B cell (primary cell): Measurements from ENCODE around the gene CHIT1. TPM values are rescaled to one million over a fixed set of nuclear protein-coding genes. Genes with fewer than 3 reads are reported as not detected.

Source experiments
- ATAC-seq: fragments of 200-7000 bp; cut with Tn5 transposase; one replicate; pipeline ENCODE4 v1.10.0; 2021; ENCODE audit warnings: low read depth, mild to moderate bottlenecking, moderate number of reproducible peaks, moderate library complexity
- CTCF ChIA-PET: fragments of 350-600 bp; sonication (Branson Sonifier 250); formaldehyde crosslinking; loops from one replicate; lab custom pipeline; 2021; ENCODE audit warnings: antibody characterized with exemption, inconsistent platforms; lab: Charles Lee
- POLR2A ChIA-PET: fragments of 350-600 bp; sonication (Branson Sonifier 250); formaldehyde crosslinking; loops from one replicate; lab custom pipeline; 2021; ENCODE audit warnings: antibody characterized with exemption; lab: Charles Lee
- DNase-seq: peaks from one replicate; pipeline ENCODE4 v3.0.0; 2013
- H2AFZ ChIP-seq: 2 replicates; pipeline ENCODE4 v1.6.1; 2012; ENCODE audit warnings: mild to moderate bottlenecking, low read depth, low read length; ENCODE audit not compliant: insufficient read depth, poor library complexity, severe bottlenecking
- H3K27ac ChIP-seq, 2 donors: 1 replicate in 1 of 2; 2 replicates in 1 of 2; pipeline ENCODE4 v1.5.1; 2012 to 2013; ENCODE audit warnings: low read length in 2 of 2, mild to moderate bottlenecking in 2 of 2, moderate library complexity in 1 of 2
- H3K27me3 ChIP-seq, 4 experiments: fragments of 200-600 bp in 1 of 4; sonication (generic) in 1 of 4; replicated peaks in 1 of 4; 1 replicate in 2 of 4; 2 replicates in 2 of 4; pipeline versions ENCODE4 v1.6.1 to v1.7.0; 2013 to 2016; ENCODE audit warnings: low read length in 3 of 4, mild to moderate bottlenecking in 2 of 4, mixed read lengths in 1 of 4, moderate library complexity in 1 of 4; ENCODE audit not compliant: insufficient read depth in 4 of 4, control insufficient read depth in 3 of 4; ENCODE audit errors: control extremely low read depth in 1 of 4
- H3K36me3 ChIP-seq, 2 experiments: replicated peaks in 1 of 2; 1 replicate in 1 of 2; 2 replicates in 1 of 2; pipeline versions ENCODE4 v1.6.1 to v1.7.1; 2013; ENCODE audit warnings: low read length in 1 of 2; ENCODE audit not compliant: insufficient read depth in 2 of 2, control insufficient read depth in 1 of 2; ENCODE audit errors: control extremely low read depth in 1 of 2, extremely low read depth in 1 of 2
- H3K4me1 ChIP-seq, 2 donors: fragments of 200-600 bp in 1 of 2; sonication (generic) in 1 of 2; 1 replicate in 1 of 2; 2 replicates in 1 of 2; pipeline versions ENCODE4 v1.5.1 to v1.6.1; 2013 to 2017; ENCODE audit warnings: low read length in 2 of 2; ENCODE audit not compliant: control insufficient read depth in 2 of 2, insufficient read depth in 2 of 2
- H3K4me2 ChIP-seq: replicated peaks from 2 replicates; pipeline ENCODE3; 2012; ENCODE audit warnings: mild to moderate bottlenecking, low read depth, low read length; ENCODE audit not compliant: poor library complexity, severe bottlenecking
- H3K4me3 ChIP-seq, 5 experiments: fragments of 200-600 bp in 1 of 5; sonication (generic) in 1 of 5; 1 replicate in 3 of 5; 2 replicates in 2 of 5; pipeline versions ENCODE4 v1.5.1 to v1.7.0; 2011 to 2016; ENCODE audit warnings: low read length in 4 of 5, mild to moderate bottlenecking in 4 of 5, low read depth in 2 of 5, control low read depth in 1 of 5, moderate library complexity in 1 of 5; ENCODE audit not compliant: insufficient read depth in 1 of 5; ENCODE audit errors: control extremely low read depth in 1 of 5, extremely low read depth in 1 of 5
- H3K79me2 ChIP-seq: fragments of 200-600 bp; sonication (generic); one replicate; pipeline ENCODE4 v1.6.0; 2016; ENCODE audit warnings: low read length; ENCODE audit not compliant: control insufficient read depth, insufficient read depth
- H3K9ac ChIP-seq: fragments of 200-600 bp; sonication (generic); 2 replicates; pipeline ENCODE4 v1.6.1; 2017; ENCODE audit warnings: mild to moderate bottlenecking, low read length, moderate library complexity
- H3K9me3 ChIP-seq, 3 donors: one replicate each; pipeline versions ENCODE4 v1.6.1 to v1.7.1; 2013; ENCODE audit warnings: low read length in 2 of 3; ENCODE audit not compliant: control insufficient read depth in 2 of 3, insufficient read depth in 1 of 3; ENCODE audit errors: control extremely low read depth in 1 of 3
- H4K20me1 ChIP-seq: 2 replicates; pipeline ENCODE4 v1.6.0; 2012; ENCODE audit warnings: mild to moderate bottlenecking, low read length; ENCODE audit not compliant: insufficient read depth, control insufficient read depth, poor library complexity, severe bottlenecking
- H3K27ac Mint-ChIP-seq: one replicate; pipeline ENCODE4 v1.8.0; 2021; ENCODE audit warnings: mixed read lengths
- H3K27me3 Mint-ChIP-seq: one replicate; pipeline ENCODE4 v1.8.0; 2021; ENCODE audit warnings: mixed read lengths
- H3K4me1 Mint-ChIP-seq: one replicate; pipeline ENCODE4 v1.8.0; 2021; ENCODE audit warnings: mixed read lengths
- H3K4me3 Mint-ChIP-seq: one replicate; pipeline ENCODE4 v1.8.0; 2021; ENCODE audit warnings: mixed read lengths
- H3K9me3 Mint-ChIP-seq: one replicate; pipeline ENCODE4 v1.8.0; 2022; ENCODE audit warnings: mixed read lengths; ENCODE audit not compliant: insufficient read depth
- CTCF ChIP-seq: fragments of 200-600 bp; IDR thresholded peaks from one replicate; pipeline ENCODE4 v1.8.0; 2022; ENCODE audit warnings: antibody characterized with exemption, mild to moderate bottlenecking
- EZH2 ChIP-seq: IDR thresholded peaks from 2 replicates; pipeline ENCODE4 v1.6.1; 2012; ENCODE audit warnings: borderline replicate concordance, low read depth, mild to moderate bottlenecking, moderate library complexity, low read length; ENCODE audit not compliant: insufficient read depth, poor library complexity, severe bottlenecking
- WGBS: methylation state at CpG from one replicate; pipeline ENCODE4 v1.1.5; 2013; ENCODE audit warnings: missing lambda C conversion rate; ENCODE audit not compliant: insufficient coverage; 5-methylcytosine and 5-hydroxymethylcytosine counted together
- intact Hi-C: fragments of 100-400 bp; cut with micrococcal nuclease; formaldehyde crosslinking; loops from one replicate; pipeline ENCODE4 v1.10.0; 2022
- polyA plus RNA-seq: library from polyadenylated mRNA; depleted of rRNA; stranded (reverse); fragments of >200 nt; gene quantifications from 2 replicates; pipeline ENCODE4 v1.2.3, GENCODE V29; 2012
- total RNA-seq, 2 donors: library from RNA; stranded (reverse); fragments of 120-200 nt in 1 of 2; gene quantifications; 1 replicate in 1 of 2; 2 replicates in 1 of 2; pipeline versions ENCODE4 v1.2.3 to v1.2.4, GENCODE V29; 2013 to 2022

CHIT1 gene
- total and polyA plus RNA-seq, 2 donors (not counting 1 experiment from before 2014, with no cell fraction given) = 2.0 to 8.2 TPM

- ChIA-PET CTCF (interaction anchor here (9.5 kb wide), 1 partner anchor 172 kb away, joined by 135 read pairs; no protein-coding TSS in a partner anchor), POLR2A (no interaction called here)
- Histone ChIP-seq H3K9me3 (no peaks in the 10 kb centered on the region), H4K20me1 (no peaks in the 10 kb centered on the region), H3K27me3 (peaks cover 0 to 20% (median 0%) of the 10 kb centered on the region in 4 experiments), H3K4me3 (no peak overlapping the region), H3K36me3 (no peaks in the 10 kb centered on the region), H3K27ac (no peak overlapping the region), H2AFZ (no peak overlapping the region), H3K9ac (no peak overlapping the region), H3K79me2 (no peaks in the 10 kb centered on the region), H3K4me1 (no peaks in the 10 kb centered on the region), H3K4me2 (no peak overlapping the region)
- Mint-ChIP-seq H3K4me3 (no peak overlapping the region), H3K4me1 (no peaks in the 10 kb centered on the region), H3K9me3 (no peaks in the 10 kb centered on the region), H3K27me3 (peaks cover 9% of the 10 kb centered on the region), H3K27ac (no peak overlapping the region)
- intact Hi-C loops = no loop called here
- TF ChIP-seq EZH2 = no peak
- TF ChIP-seq CTCF = no peak
- ATAC-seq = no peak
- WGBS = 95% methylated on average over 6 of the region's 6 CpGs
- DNase-seq = no peak
Observed at GRCh38 chr1:203213126-203213525, 16.3 kb downstream of the CHIT1 start.

GRCh38 chr1:203211812-203212211 lies 17.7 kb downstream of the CHIT1 start:
- Histone ChIP-seq H3K36me3 (no peaks in the 10 kb centered on the region), H3K4me2 (no peak overlapping the region), H2AFZ (no peak overlapping the region), H3K9ac (no peak overlapping the region), H3K79me2 (no peaks in the 10 kb centered on the region), H4K20me1 (no peaks in the 10 kb centered on the region), H3K27me3 (peaks cover 0 to 9% (median 0%) of the 10 kb centered on the region in 4 experiments), H3K9me3 (no peaks in the 10 kb centered on the region), H3K27ac (no peak overlapping the region), H3K4me1 (no peaks in the 10 kb centered on the region), H3K4me3 (no peak overlapping the region)
- no peak for DNase-seq
- intact Hi-C loops = no loop called here
- Mint-ChIP-seq H3K4me3 (no peak overlapping the region), H3K27ac (no peak overlapping the region), H3K27me3 (peaks cover 13% of the 10 kb centered on the region), H3K9me3 (no peaks in the 10 kb centered on the region), H3K4me1 (no peaks in the 10 kb centered on the region)
- 100% methylated on average over 2 of the region's 3 CpGs for WGBS
- no peak for TF ChIP-seq EZH2
- no peak for TF ChIP-seq CTCF
- no peak for ATAC-seq
- POLR2A ChIA-PET = no interaction called here
- CTCF ChIA-PET = interaction anchor here (1.3 to 9.5 kb wide), 3 partner anchors 171 to 490 kb away, joined by 3 to 135 read pairs (median 3); no protein-coding TSS in a partner anchor
